PC-9 (cell line): ENCODE measurements around the gene ING1.

Source experiments
- EZH2 ChIP-seq: fragments of 200-600 bp; sonication (generic); IDR thresholded peaks from 2 replicates; pipeline ENCODE4 v1.8.0; 2017; ENCODE audit warnings: antibody characterized with exemption, low read depth
- TF ChIP-seq, protein P1 (sequence below): fragments of 200-600 bp; sonication (generic); conservative IDR thresholded peaks from 2 replicates; pipeline ENCODE4 v1.6.1; 2017; ENCODE audit warnings: mixed run types, antibody characterized with exemption, mild to moderate bottlenecking, moderate library complexity

DNA sequence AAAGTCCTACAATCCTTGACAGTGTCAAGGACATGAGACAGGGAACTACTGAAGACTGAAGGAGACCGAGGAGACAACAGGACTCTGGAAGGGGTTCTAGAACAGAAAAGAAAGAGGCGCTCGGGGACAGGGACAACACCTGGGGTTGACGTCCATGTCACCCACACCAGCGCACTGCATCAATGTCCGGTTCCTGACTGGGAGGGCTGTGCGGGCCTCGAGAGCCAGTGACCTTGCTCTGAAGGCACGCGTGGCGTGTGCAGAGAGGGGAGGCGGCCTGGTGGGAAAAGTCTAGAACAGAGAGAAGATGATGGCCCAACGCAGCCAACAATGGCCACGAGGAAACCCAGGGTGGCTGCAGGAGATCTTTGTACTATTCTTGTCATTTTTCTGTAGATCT is 13.3 kb upstream of the ING1 start:
- TF ChIP-seq, protein P1, sequence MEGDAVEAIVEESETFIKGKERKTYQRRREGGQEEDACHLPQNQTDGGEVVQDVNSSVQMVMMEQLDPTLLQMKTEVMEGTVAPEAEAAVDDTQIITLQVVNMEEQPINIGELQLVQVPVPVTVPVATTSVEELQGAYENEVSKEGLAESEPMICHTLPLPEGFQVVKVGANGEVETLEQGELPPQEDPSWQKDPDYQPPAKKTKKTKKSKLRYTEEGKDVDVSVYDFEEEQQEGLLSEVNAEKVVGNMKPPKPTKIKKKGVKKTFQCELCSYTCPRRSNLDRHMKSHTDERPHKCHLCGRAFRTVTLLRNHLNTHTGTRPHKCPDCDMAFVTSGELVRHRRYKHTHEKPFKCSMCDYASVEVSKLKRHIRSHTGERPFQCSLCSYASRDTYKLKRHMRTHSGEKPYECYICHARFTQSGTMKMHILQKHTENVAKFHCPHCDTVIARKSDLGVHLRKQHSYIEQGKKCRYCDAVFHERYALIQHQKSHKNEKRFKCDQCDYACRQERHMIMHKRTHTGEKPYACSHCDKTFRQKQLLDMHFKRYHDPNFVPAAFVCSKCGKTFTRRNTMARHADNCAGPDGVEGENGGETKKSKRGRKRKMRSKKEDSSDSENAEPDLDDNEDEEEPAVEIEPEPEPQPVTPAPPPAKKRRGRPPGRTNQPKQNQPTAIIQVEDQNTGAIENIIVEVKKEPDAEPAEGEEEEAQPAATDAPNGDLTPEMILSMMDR, result no peak
- no peak for TF ChIP-seq EZH2
